B cell (primary cell): ENCODE measurements around the gene GALC.

Experiments
- EZH2 ChIP-seq: IDR thresholded peaks from 2 replicates; pipeline ENCODE4 v1.6.1; 2012; ENCODE audit warnings: borderline replicate concordance, low read depth, mild to moderate bottlenecking, moderate library complexity, low read length; ENCODE audit not compliant: insufficient read depth, poor library complexity, severe bottlenecking
- TF ChIP-seq, protein P1 (sequence below): fragments of 200-600 bp; IDR thresholded peaks from one replicate; pipeline ENCODE4 v1.8.0; 2022; ENCODE audit warnings: antibody characterized with exemption, mild to moderate bottlenecking

DNA sequence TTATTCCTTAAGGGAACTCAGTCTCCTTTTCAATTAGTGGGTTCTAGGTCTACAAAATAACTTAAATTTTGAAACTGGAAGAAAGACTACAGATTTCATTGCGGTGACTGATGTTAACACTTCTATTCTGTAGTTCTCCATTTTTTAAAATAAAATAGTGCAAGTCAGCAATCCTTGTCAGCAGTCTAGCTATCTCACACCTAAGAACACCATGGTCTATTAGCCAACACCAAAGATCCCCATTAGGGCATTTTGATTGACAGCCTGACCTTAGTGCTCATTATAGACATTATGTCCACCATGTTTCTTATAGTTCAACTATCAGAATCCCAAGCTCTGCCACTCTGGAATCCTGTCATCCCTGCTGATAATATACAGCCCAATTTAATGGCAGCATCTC is 39.4 kb upstream of the GALC start:
- TF ChIP-seq, protein P1, sequence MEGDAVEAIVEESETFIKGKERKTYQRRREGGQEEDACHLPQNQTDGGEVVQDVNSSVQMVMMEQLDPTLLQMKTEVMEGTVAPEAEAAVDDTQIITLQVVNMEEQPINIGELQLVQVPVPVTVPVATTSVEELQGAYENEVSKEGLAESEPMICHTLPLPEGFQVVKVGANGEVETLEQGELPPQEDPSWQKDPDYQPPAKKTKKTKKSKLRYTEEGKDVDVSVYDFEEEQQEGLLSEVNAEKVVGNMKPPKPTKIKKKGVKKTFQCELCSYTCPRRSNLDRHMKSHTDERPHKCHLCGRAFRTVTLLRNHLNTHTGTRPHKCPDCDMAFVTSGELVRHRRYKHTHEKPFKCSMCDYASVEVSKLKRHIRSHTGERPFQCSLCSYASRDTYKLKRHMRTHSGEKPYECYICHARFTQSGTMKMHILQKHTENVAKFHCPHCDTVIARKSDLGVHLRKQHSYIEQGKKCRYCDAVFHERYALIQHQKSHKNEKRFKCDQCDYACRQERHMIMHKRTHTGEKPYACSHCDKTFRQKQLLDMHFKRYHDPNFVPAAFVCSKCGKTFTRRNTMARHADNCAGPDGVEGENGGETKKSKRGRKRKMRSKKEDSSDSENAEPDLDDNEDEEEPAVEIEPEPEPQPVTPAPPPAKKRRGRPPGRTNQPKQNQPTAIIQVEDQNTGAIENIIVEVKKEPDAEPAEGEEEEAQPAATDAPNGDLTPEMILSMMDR = no peak
- no peak for TF ChIP-seq EZH2
